GM12801 (cell line): ENCODE data around the gene GPANK1.

Source experiments
- CTCF ChIP-seq: IDR thresholded peaks from one replicate; pipeline ENCODE4 v1.5.1; 2011; ENCODE audit warnings: control low read depth; ENCODE audit not compliant: insufficient read length; ENCODE audit errors: extremely low read depth

Gene GPANK1

DNA sequence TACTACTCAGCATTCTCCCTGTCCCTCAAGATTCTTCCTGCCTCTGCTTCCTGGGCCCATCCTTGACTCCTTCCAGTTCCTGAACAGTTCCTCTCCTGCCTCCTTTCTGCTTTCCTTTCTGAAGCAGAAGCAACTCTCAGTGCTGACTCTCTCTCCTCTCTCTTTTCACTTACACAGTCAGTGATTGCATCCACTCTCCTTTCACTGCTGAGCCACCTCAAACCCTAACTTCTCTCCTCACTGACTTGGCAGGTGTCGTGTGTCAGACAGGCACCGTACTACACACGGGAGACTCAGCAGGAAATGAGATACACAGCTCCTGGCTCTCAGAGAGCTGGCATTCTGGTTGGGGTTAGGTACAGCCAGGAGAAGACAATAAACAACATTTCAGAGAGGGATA lies 32.8 kb upstream of the GPANK1 start:
- no peak for TF ChIP-seq CTCF

DNA sequence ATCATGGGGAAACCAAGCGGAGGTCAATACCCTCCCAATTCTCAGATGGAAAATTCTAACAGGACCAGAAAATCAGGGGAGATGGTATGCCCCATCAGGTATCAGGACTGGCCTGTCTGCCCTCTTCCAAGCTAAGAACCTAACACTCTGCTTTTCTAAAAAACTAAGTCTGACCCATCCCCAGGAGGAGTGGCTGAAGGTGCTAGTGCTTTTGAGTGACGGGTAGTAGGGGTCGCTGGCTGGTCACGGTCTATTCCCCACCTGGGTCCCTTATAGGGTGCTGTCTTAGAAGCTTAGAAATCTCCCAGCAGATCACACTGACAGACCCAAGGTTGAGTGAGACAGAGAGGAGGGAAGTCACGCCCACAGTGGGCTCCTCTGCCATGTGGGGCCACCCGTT lies 28.7 kb upstream of the GPANK1 start:
- no peak for TF ChIP-seq CTCF

GRCh38 chr6:31692886-31693285 lies 28.1 kb upstream of the GPANK1 start:
- no peak for TF ChIP-seq CTCF

- no peak for TF ChIP-seq CTCF
Measured at GRCh38 chr6:31692353-31692752, 27.6 kb upstream of the GPANK1 start.

DNA sequence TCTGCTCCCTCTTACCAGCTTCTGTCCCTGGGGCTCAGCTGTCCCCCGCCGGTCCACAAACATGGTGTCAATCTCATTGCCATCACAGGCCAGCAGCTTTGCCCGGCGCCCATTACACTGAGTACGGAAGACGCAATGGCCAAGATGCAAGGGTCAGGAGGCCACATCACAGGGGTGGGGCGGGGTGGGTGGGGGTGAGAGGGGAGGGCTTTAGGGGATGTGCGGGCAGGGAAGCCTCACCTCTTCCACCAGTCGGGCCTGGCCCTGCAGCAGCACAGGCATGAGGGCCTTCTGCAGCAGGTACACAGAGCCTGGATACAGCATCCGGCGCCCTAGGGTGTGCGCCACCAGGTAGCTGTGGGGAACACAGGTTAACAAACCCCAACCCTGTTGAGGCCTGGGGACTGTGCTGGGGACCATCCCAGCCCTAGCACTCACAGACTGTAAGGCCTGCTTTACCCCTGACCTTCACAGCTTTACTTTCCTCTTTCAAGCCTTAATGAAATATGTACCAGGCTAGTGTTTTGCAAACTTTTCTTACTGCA lies 26.8 kb upstream of the GPANK1 start:
- TF ChIP-seq CTCF: no peak

DNA sequence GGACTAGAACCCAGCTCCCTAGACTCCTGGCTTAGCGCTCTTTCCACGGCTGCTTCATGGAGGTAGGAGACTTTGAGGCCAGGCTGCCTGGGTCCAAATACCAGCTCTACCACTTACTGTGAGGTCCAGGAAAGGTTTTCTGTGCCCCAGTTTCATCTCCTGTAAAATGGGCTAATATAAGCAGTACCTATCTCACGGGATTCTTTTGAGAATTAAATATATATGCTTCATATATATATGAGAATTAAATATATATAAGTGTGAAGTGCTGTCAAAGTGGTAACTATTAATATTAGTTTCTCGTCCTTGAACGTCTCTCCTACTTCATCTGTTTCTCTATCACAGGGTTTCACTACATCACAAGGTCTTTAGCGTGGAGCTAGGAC lies 26.3 kb upstream of the GPANK1 start:
- TF ChIP-seq CTCF: no peak

GRCh38 chr6:31690231-31691077 lies 25.7 kb upstream of the GPANK1 start:
- no peak for TF ChIP-seq CTCF
